Naive B cell (primary cell): ENCODE measurements around the gene LTBP3. TPM values are rescaled to one million over a fixed set of nuclear protein-coding genes. Genes with fewer than 3 reads are reported as not detected.
A peak's percentile ranks its signal among the peaks of the same experiment; 100 is the strongest.

Source experiments
- ATAC-seq, 2 donors: fragments of 150-1000 bp; cut with Tn5 transposase; 2 replicates each; pipeline ENCODE4 v1.10.0; 2021; ENCODE audit warnings: low read depth in 2 of 2, mild to moderate bottlenecking in 2 of 2, moderate library complexity in 2 of 2
- DNase-seq: peaks from one replicate; pipeline ENCODE4 v3.0.0; 2022
- H3K27ac Mint-ChIP-seq, 6 donors: one replicate each; pipeline ENCODE4 v1.8.0; 2020 to 2022; ENCODE audit warnings: mild to moderate bottlenecking in 6 of 6, mixed read lengths in 6 of 6, moderate library complexity in 5 of 6, inconsistent platforms in 2 of 6
- H3K27me3 Mint-ChIP-seq, 3 donors: one replicate each; pipeline ENCODE4 v1.8.0; 2021 to 2022; ENCODE audit warnings: mixed read lengths in 3 of 3, mild to moderate bottlenecking in 1 of 3
- H3K36me3 Mint-ChIP-seq, 2 donors: one replicate each; pipeline ENCODE4 v1.8.0; 2020 to 2022; ENCODE audit warnings: mixed read lengths in 2 of 2, inconsistent platforms in 1 of 2, mild to moderate bottlenecking in 1 of 2
- H3K4me1 Mint-ChIP-seq, 3 donors: one replicate each; pipeline ENCODE4 v1.8.0; 2020 to 2022; ENCODE audit warnings: mixed read lengths in 3 of 3, inconsistent platforms in 1 of 3, mild to moderate bottlenecking in 1 of 3, moderate library complexity in 1 of 3
- H3K4me3 Mint-ChIP-seq, 8 donors: one replicate each; pipeline ENCODE4 v1.8.0; 2020 to 2022; ENCODE audit warnings: mild to moderate bottlenecking in 8 of 8, mixed read lengths in 8 of 8, moderate library complexity in 8 of 8, inconsistent platforms in 2 of 8
- H3K9me3 Mint-ChIP-seq, 7 donors: one replicate each; pipeline ENCODE4 v1.8.0; 2020 to 2022; ENCODE audit warnings: mixed read lengths in 7 of 7, mild to moderate bottlenecking in 5 of 7, inconsistent platforms in 2 of 7, moderate library complexity in 1 of 7
- polyA plus RNA-seq, 6 donors: library from polyadenylated mRNA; unstranded; fragments of 300-500 nt; fragmentation: Illumina TruSeq; gene quantifications; one replicate each; pipeline ENCODE4 v1.2.3, GENCODE V29; 2021; ENCODE audit warnings: low read depth in 6 of 6

The LTBP3 gene
- polyA plus RNA-seq, 6 donors from 2014 or later: 12.5 to 40.5 (median 23.0) TPM

- no peak for ATAC-seq
- no peak for DNase-seq
- no peaks in the 10 kb centered on the region for H3K9me3 Mint-ChIP-seq
- peaks cover 0 to 14% of the 10 kb centered on the region in 2 donors for H3K36me3 Mint-ChIP-seq
- peaks cover 28 to 43% (median 36%) of the 10 kb centered on the region in 3 donors for H3K4me1 Mint-ChIP-seq
- no peak overlapping the region for H3K27ac Mint-ChIP-seq
- no peak overlapping the region for H3K4me3 Mint-ChIP-seq
- H3K27me3 Mint-ChIP-seq: no peaks in the 10 kb centered on the region
Measured at GRCh38 chr11:65499713-65500386, 58.3 kb downstream of the LTBP3 start.

- Mint-ChIP-seq H3K4me3 (no peak within 1 kb of the TSS), H3K9me3 (no peaks in the 10 kb centered on the region), H3K36me3 (peaks cover 0 to 7% of the 10 kb centered on the region in 2 donors), H3K27me3 (no peaks in the 10 kb centered on the region), H3K4me1 (peaks cover 26 to 40% (median 35%) of the 10 kb centered on the region in 3 donors), H3K27ac (no peak within 1 kb of the TSS)
- peak; percentile 88 for DNase-seq
- peak in 1 of 2 donors; percentile 18 for ATAC-seq
Measured at GRCh38 chr11:65498977-65499712, 59.0 kb downstream of the LTBP3 start, which contains the start of gene MALAT1. Gene MALAT1 (plus strand): TSS chr11:65499045.

- H3K36me3 Mint-ChIP-seq: peaks cover 0 to 3% of the 10 kb centered on the region in 2 donors
- ATAC-seq (no peak), DNase-seq (no peak)
- H3K27me3 Mint-ChIP-seq: no peaks in the 10 kb centered on the region
- H3K4me3 Mint-ChIP-seq: no peak overlapping the region
- H3K27ac Mint-ChIP-seq: no peak overlapping the region
- no peaks in the 10 kb centered on the region for H3K9me3 Mint-ChIP-seq
- H3K4me1 Mint-ChIP-seq: peaks cover 25 to 35% (median 34%) of the 10 kb centered on the region in 3 donors
Measured at GRCh38 chr11:65498727-65498976, 59.5 kb downstream of the LTBP3 start.

- Mint-ChIP-seq H3K27ac (no peak overlapping the region), H3K36me3 (no peaks in the 10 kb centered on the region), H3K4me1 (peaks cover 24 to 35% (median 34%) of the 10 kb centered on the region in 3 donors), H3K4me3 (no peak overlapping the region), H3K9me3 (no peaks in the 10 kb centered on the region), H3K27me3 (no peaks in the 10 kb centered on the region)
- ATAC-seq (peak; percentile 24 to 40), DNase-seq (peak; percentile 48)
Measured at GRCh38 chr11:65498042-65498726, 60.0 kb downstream of the LTBP3 start.

- peak; percentile 76 to 81 for ATAC-seq
- Mint-ChIP-seq H3K27ac (no peak overlapping the region), H3K36me3 (no peaks in the 10 kb centered on the region), H3K9me3 (no peaks in the 10 kb centered on the region), H3K4me3 (no peak overlapping the region), H3K4me1 (peaks cover 32 to 39% (median 37%) of the 10 kb centered on the region in 3 donors), H3K27me3 (no peaks in the 10 kb centered on the region)
- peak; percentile 97 for DNase-seq
Measured at GRCh38 chr11:65497141-65498041, 60.8 kb downstream of the LTBP3 start.

- Mint-ChIP-seq H3K36me3 (no peaks in the 10 kb centered on the region), H3K27ac (no peak overlapping the region), H3K9me3 (no peaks in the 10 kb centered on the region), H3K27me3 (no peaks in the 10 kb centered on the region), H3K4me1 (peaks cover 39 to 48% (median 41%) of the 10 kb centered on the region in 3 donors), H3K4me3 (no peak overlapping the region)
- ATAC-seq (no peak), DNase-seq (no peak)
Measured at GRCh38 chr11:65496304-65497140, 61.6 kb downstream of the LTBP3 start.

- Mint-ChIP-seq H3K4me3 (peak overlapping the region in 5 of 8 donors; percentile 27 to 58 (median 39)), H3K36me3 (no peaks in the 10 kb centered on the region), H3K4me1 (peaks cover 50 to 64% (median 62%) of the 10 kb centered on the region in 3 donors), H3K27ac (peak overlapping the region in 5 of 6 donors; percentile 44 to 91 (median 57)), H3K9me3 (no peaks in the 10 kb centered on the region), H3K27me3 (no peaks in the 10 kb centered on the region)
- ATAC-seq (no peak), DNase-seq (no peak)
Measured at GRCh38 chr11:65493367-65494176, 64.6 kb downstream of the LTBP3 start.

- peak overlapping the region; percentile 35 to 91 (median 53) for H3K27ac Mint-ChIP-seq
- no peak for ATAC-seq
- H3K27me3 Mint-ChIP-seq: no peaks in the 10 kb centered on the region
- H3K4me3 Mint-ChIP-seq: peak overlapping the region in 6 of 8 donors; percentile 27 to 59 (median 42)
- peaks cover 54 to 72% (median 69%) of the 10 kb centered on the region in 3 donors for H3K4me1 Mint-ChIP-seq
- H3K9me3 Mint-ChIP-seq: no peaks in the 10 kb centered on the region
- no peaks in the 10 kb centered on the region for H3K36me3 Mint-ChIP-seq
- DNase-seq: no peak
Measured at GRCh38 chr11:65492637-65493366, 65.4 kb downstream of the LTBP3 start.

GRCh38 chr11:65492387-65492636, 65.8 kb downstream of the LTBP3 start:
- no peaks in the 10 kb centered on the region for H3K36me3 Mint-ChIP-seq
- peaks cover 55 to 76% (median 74%) of the 10 kb centered on the region in 3 donors for H3K4me1 Mint-ChIP-seq
- no peak for DNase-seq
- ATAC-seq: no peak
- H3K27me3 Mint-ChIP-seq: no peaks in the 10 kb centered on the region
- H3K4me3 Mint-ChIP-seq: peak overlapping the region in 6 of 8 donors; percentile 27 to 59 (median 42)
- no peaks in the 10 kb centered on the region for H3K9me3 Mint-ChIP-seq
- peak overlapping the region in 5 of 6 donors; percentile 13 to 88 (median 44) for H3K27ac Mint-ChIP-seq

GRCh38 chr11:65491614-65492386, 66.4 kb downstream of the LTBP3 start:
- peaks cover 50 to 76% (median 71%) of the 10 kb centered on the region in 3 donors for H3K4me1 Mint-ChIP-seq
- H3K36me3 Mint-ChIP-seq: no peaks in the 10 kb centered on the region
- H3K9me3 Mint-ChIP-seq: no peaks in the 10 kb centered on the region
- H3K27me3 Mint-ChIP-seq: no peaks in the 10 kb centered on the region
- DNase-seq (no peak), ATAC-seq (peak; percentile 44 to 45)
- H3K4me3 Mint-ChIP-seq: peak overlapping the region in 5 of 8 donors; percentile 27 to 45 (median 38)
- peak overlapping the region in 5 of 6 donors; percentile 13 to 88 (median 53) for H3K27ac Mint-ChIP-seq

GRCh38 chr11:65491163-65491465, 67.0 kb downstream of the LTBP3 start:
- H3K27ac Mint-ChIP-seq: peak overlapping the region in 1 of 6 donors; percentile 88
- DNase-seq (no peak), ATAC-seq (no peak)
- peaks cover 49 to 69% (median 64%) of the 10 kb centered on the region in 3 donors for H3K4me1 Mint-ChIP-seq
- no peaks in the 10 kb centered on the region for H3K9me3 Mint-ChIP-seq
- no peaks in the 10 kb centered on the region for H3K27me3 Mint-ChIP-seq
- no peaks in the 10 kb centered on the region for H3K36me3 Mint-ChIP-seq
- peak overlapping the region in 2 of 8 donors; percentile 15 to 53 for H3K4me3 Mint-ChIP-seq
